ENCODE results near the gene TMPO. TPM values are rescaled to one million over a fixed set of nuclear protein-coding genes. Genes with fewer than 3 reads are reported as not detected.

TMPO gene
- total RNA-seq, 1 donor from 2014 or later: 45.0 TPM

GRCh38 chr12:98587084-98587483 lies 71.7 kb downstream of the TMPO start:
- TF ChIP-seq CTCF (IDR thresholded peaks at IDR 0.05; ENCODE audit: insufficient read depth, low read length, severe bottlenecking): no peak
- no peak for FAIRE-seq
- H3K27me3 ChIP-seq (ENCODE audit: control insufficient read depth, insufficient read depth, low read length): no peaks in the 10 kb centered on the region
- DNase-seq (ENCODE audit: low read depth): no peak
- no peak overlapping the region for H3K4me3 ChIP-seq (ENCODE audit: low read depth, low read length)
- no peaks in the 10 kb centered on the region for H3K36me3 ChIP-seq (ENCODE audit: control insufficient read depth, insufficient read depth, low read length)

GRCh38 chr12:98591209-98591608 lies 75.8 kb downstream of the TMPO start:
- H3K36me3 ChIP-seq (ENCODE audit: control insufficient read depth, insufficient read depth, low read length): peaks cover 5% of the 10 kb centered on the region
- H3K4me3 ChIP-seq (ENCODE audit: low read depth, low read length): no peak overlapping the region
- no peak for DNase-seq (ENCODE audit: low read depth)
- H3K27me3 ChIP-seq (ENCODE audit: control insufficient read depth, insufficient read depth, low read length): no peaks in the 10 kb centered on the region
- no peak for FAIRE-seq
- TF ChIP-seq CTCF (IDR thresholded peaks at IDR 0.05; ENCODE audit: insufficient read depth, low read length, severe bottlenecking): no peak

GRCh38 chr12:98592825-98593322 lies 77.5 kb downstream of the TMPO start:
- no peak for TF ChIP-seq CTCF (IDR thresholded peaks at IDR 0.05; ENCODE audit: insufficient read depth, low read length, severe bottlenecking)
- Histone ChIP-seq H3K27me3 (ENCODE audit: control insufficient read depth, insufficient read depth, low read length) (no peaks in the 10 kb centered on the region), H3K36me3 (ENCODE audit: control insufficient read depth, insufficient read depth, low read length) (peaks cover 6% of the 10 kb centered on the region), H3K4me3 (ENCODE audit: low read depth, low read length) (peak overlapping the region; percentile 88)
- DNase-seq (ENCODE audit: low read depth) (no peak), FAIRE-seq (no peak)

GRCh38 chr12:98593351-98594049 lies 78.1 kb downstream of the TMPO start, which contains the start of gene SLC25A3:
TSS of gene SLC25A3 (plus strand) at chr12:98593686. CDS start at chr12:98593979, 293 bp downstream.
- FAIRE-seq (no peak), DNase-seq (ENCODE audit: low read depth) (peak; percentile 91)
- Histone ChIP-seq H3K36me3 (ENCODE audit: control insufficient read depth, insufficient read depth, low read length) (peaks cover 8% of the 10 kb centered on the region), H3K4me3 (ENCODE audit: low read depth, low read length) (peak within 1 kb of the TSS; percentile 88), H3K27me3 (ENCODE audit: control insufficient read depth, insufficient read depth, low read length) (no peaks in the 10 kb centered on the region)
- no peak for TF ChIP-seq CTCF (IDR thresholded peaks at IDR 0.05; ENCODE audit: insufficient read depth, low read length, severe bottlenecking)

- H3K36me3 ChIP-seq (ENCODE audit: control insufficient read depth, insufficient read depth, low read length): peaks cover 8% of the 10 kb centered on the region
- FAIRE-seq: no peak
- DNase-seq (ENCODE audit: low read depth): peak; percentile 13
- H3K27me3 ChIP-seq (ENCODE audit: control insufficient read depth, insufficient read depth, low read length): no peaks in the 10 kb centered on the region
- H3K4me3 ChIP-seq (ENCODE audit: low read depth, low read length): peak overlapping the region; percentile 88
- no peak for TF ChIP-seq CTCF (IDR thresholded peaks at IDR 0.05; ENCODE audit: insufficient read depth, low read length, severe bottlenecking)
Observed at GRCh38 chr12:98594050-98594835, 78.9 kb downstream of the TMPO start.

Measured in bronchial epithelial cell (primary cell).